Stimulated activated CD8-positive, alpha-beta memory T cell treated with anti-CD3 and anti-CD28 coated beads, Interleukin-7, amount 100 ng/mL, for 48 hours (primary cell): ENCODE results near the gene LMBR1.
"Not testable (repeated sequence)": the region's sequence is repeated elsewhere in the genome, so short reads cannot be mapped to it uniquely, and the experiment has no call there.

Experiments
- DNase-seq, 2 donors: peaks; one replicate each; pipeline ENCODE4 v3.0.0-alpha.2; 2020; ENCODE audit warnings: low read depth in 1 of 2; ENCODE audit errors: extremely low read depth in 1 of 2

Gene LMBR1

GRCh38 chr7:156906200-156906649 lies 13.2 kb upstream of the LMBR1 start:
- no peak for DNase-seq

- DNase-seq = no peak
Observed at GRCh38 chr7:156903232-156903909, 10.4 kb upstream of the LMBR1 start.

GRCh38 chr7:156900093-156900492 lies 7.1 kb upstream of the LMBR1 start:
- DNase-seq = not testable (repeated sequence)

DNA sequence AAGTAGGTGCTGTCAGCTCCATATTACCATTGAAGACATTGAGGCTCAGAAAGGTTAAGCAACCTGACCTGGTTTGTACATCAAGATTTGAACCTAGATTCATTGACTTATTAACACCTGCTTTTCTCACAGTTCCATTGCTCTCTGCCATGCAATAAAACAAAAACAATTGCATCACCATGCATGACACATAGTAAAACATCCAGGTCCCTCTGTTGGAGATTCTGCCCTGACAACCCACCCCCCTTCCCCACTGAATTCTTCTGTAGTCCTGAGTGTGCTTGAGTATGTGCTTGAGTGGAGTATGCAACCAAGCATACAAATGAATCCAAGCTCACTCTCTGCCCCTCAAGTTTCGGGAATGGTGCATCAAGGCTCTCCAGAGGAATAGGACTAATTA lies 6.0 kb upstream of the LMBR1 start:
- DNase-seq = no peak

- no peak for DNase-seq
Observed at GRCh38 chr7:156897673-156898072, 4.7 kb upstream of the LMBR1 start.

GRCh38 chr7:156896388-156897022 lies 3.5 kb upstream of the LMBR1 start:
- no peak for DNase-seq

GRCh38 chr7:156895024-156895780 lies 2.2 kb upstream of the LMBR1 start:
- DNase-seq = no peak

GRCh38 chr7:156892081-156892800 lies 742 bp downstream of the LMBR1 start:
- DNase-seq = peak; percentile 36 to 39

- DNase-seq = no peak
Observed at GRCh38 chr7:156889746-156890145, 3.2 kb downstream of the LMBR1 start.

- DNase-seq = no peak
Observed at GRCh38 chr7:156889089-156889488, 3.9 kb downstream of the LMBR1 start.

- DNase-seq = no peak
Observed at GRCh38 chr7:156886020-156886795, 6.8 kb downstream of the LMBR1 start.

DNA sequence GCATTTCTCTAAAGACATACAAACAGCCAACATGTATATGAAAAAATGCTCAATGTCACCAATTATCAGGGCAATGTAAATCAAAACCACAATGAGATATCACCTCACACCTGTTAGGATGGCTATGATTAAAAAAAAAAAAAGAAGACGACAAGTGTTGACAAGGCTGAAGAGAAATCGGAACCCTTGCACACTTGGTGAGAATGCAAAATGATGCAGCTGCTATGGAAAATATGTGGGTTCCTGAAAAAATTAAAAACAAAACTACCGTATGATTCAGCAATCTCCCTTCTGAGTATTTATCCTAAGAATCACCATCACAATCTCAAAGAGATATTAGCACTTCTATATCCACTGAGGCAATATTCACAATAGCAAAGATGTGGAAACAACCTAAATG lies 11.3 kb downstream of the LMBR1 start:
- no peak for DNase-seq

- no peak for DNase-seq
Observed at GRCh38 chr7:156875766-156876165, 17.2 kb downstream of the LMBR1 start.

- DNase-seq = not testable (repeated sequence)
Observed at GRCh38 chr7:156868363-156868762, 24.6 kb downstream of the LMBR1 start.

DNA sequence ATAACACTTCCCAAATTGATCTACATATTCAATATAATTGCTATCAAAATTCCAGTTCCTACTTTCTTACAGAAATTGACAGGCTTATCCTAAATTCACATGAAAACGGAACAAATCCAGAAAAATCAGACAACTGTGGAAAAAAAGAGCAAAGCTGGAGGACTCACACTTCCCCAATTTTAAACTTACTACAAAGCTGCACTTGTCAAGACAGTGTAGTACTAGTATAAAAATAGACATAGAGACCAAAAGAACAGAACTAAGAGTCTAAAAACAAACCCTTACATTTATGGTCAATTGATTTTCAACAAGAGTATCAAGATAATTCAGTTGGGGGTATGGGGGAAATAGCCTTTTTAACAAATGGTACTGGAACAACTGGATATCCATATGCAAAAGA lies 27.5 kb downstream of the LMBR1 start:
- DNase-seq = no peak

- DNase-seq = not testable (repeated sequence)
Observed at GRCh38 chr7:156862022-156862421, 31.0 kb downstream of the LMBR1 start.

- DNase-seq = no peak
Observed at GRCh38 chr7:156861212-156861611, 31.8 kb downstream of the LMBR1 start.

DNA sequence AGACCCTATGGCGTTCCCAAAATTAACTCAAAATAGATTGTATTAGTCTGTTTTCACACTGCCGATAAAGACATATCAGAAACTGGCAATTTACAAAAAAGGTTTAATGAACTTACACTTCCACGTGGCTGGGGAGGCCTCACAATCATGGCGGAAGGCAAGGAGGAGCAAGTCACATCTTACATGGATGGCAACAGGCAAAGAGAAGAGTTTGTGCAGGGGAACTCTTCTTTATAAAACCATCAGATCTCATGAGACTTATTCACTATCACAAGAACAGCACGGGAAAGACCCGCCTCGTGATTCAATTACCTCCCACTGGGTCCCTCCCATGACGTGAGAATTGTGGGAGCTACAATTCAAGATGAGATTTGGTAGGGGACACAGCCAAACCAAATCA lies 32.9 kb downstream of the LMBR1 start:
- not testable (repeated sequence) for DNase-seq

- no peak for DNase-seq
Observed at GRCh38 chr7:156858523-156858922, 34.5 kb downstream of the LMBR1 start.

- DNase-seq = no peak
Observed at GRCh38 chr7:156857757-156858156, 35.2 kb downstream of the LMBR1 start.
